Nephron progenitor cell (in vitro differentiated cells): ENCODE measurements around the gene TRAT1.
A peak's percentile ranks its signal among the peaks of the same experiment; 100 is the strongest.

Experiments
- DNase-seq: peaks from one replicate; pipeline ENCODE4 v3.0.0; 2021
- H3K27ac Mint-ChIP-seq: 2 replicates; pipeline ENCODE4 v1.8.0; 2021; ENCODE audit warnings: mild to moderate bottlenecking, moderate library complexity, mixed read lengths
- H3K27me3 Mint-ChIP-seq: 2 replicates; pipeline ENCODE4 v1.8.0; 2021; ENCODE audit warnings: mild to moderate bottlenecking, low read depth, mixed read lengths; ENCODE audit not compliant: poor library complexity
- H3K36me3 Mint-ChIP-seq: 2 replicates; pipeline ENCODE4 v1.8.0; 2021; ENCODE audit warnings: low read depth, mixed read lengths
- H3K4me1 Mint-ChIP-seq: 2 replicates; pipeline ENCODE4 v1.8.0; 2021; ENCODE audit warnings: mixed read lengths
- H3K4me3 Mint-ChIP-seq: 2 replicates; pipeline ENCODE4 v1.8.0; 2021; ENCODE audit warnings: mild to moderate bottlenecking, moderate library complexity, mixed read lengths
- H3K9me3 Mint-ChIP-seq: 2 replicates; pipeline ENCODE4 v1.8.0; 2021; ENCODE audit warnings: mild to moderate bottlenecking, moderate library complexity, mixed read lengths
- CTCF ChIP-seq: fragments of 200-600 bp; sonication (generic); IDR thresholded peaks from 2 replicates; pipeline ENCODE4 v1.5.0; 2021; ENCODE audit warnings: antibody characterized with exemption

The TRAT1 gene

GRCh38 chr3:108822123-108822897, at the start of gene TRAT1:
TRAT1 (plus strand) TSS chr3:108822786; CDS start chr3:108822928, 142 bp downstream.
- H3K9me3 Mint-ChIP-seq = no peaks in the 10 kb centered on the region
- H3K27me3 Mint-ChIP-seq = no peaks in the 10 kb centered on the region
- no peak for TF ChIP-seq CTCF
- no peaks in the 10 kb centered on the region for H3K4me1 Mint-ChIP-seq
- no peaks in the 10 kb centered on the region for H3K36me3 Mint-ChIP-seq
- DNase-seq = no peak
- H3K27ac Mint-ChIP-seq = peak within 1 kb of the TSS; percentile 15
- no peak within 1 kb of the TSS for H3K4me3 Mint-ChIP-seq

- no peak for TF ChIP-seq CTCF
- Mint-ChIP-seq H3K27me3 (no peaks in the 10 kb centered on the region), H3K27ac (no peak overlapping the region), H3K4me3 (no peak overlapping the region), H3K9me3 (no peaks in the 10 kb centered on the region), H3K4me1 (no peaks in the 10 kb centered on the region), H3K36me3 (no peaks in the 10 kb centered on the region)
- DNase-seq = no peak
Measured at GRCh38 chr3:108775649-108776048, 46.9 kb upstream of the TRAT1 start.

GRCh38 chr3:108779496-108779895, 43.1 kb upstream of the TRAT1 start:
- no peaks in the 10 kb centered on the region for H3K4me1 Mint-ChIP-seq
- H3K36me3 Mint-ChIP-seq = no peaks in the 10 kb centered on the region
- no peak overlapping the region for H3K27ac Mint-ChIP-seq
- TF ChIP-seq CTCF = no peak
- H3K9me3 Mint-ChIP-seq = no peaks in the 10 kb centered on the region
- no peak for DNase-seq
- no peak overlapping the region for H3K4me3 Mint-ChIP-seq
- H3K27me3 Mint-ChIP-seq = no peaks in the 10 kb centered on the region

- no peak for TF ChIP-seq CTCF
- no peaks in the 10 kb centered on the region for H3K4me1 Mint-ChIP-seq
- no peaks in the 10 kb centered on the region for H3K9me3 Mint-ChIP-seq
- no peaks in the 10 kb centered on the region for H3K36me3 Mint-ChIP-seq
- H3K4me3 Mint-ChIP-seq = no peak overlapping the region
- H3K27ac Mint-ChIP-seq = no peak overlapping the region
- DNase-seq = no peak
- H3K27me3 Mint-ChIP-seq = no peaks in the 10 kb centered on the region
Measured at GRCh38 chr3:108780235-108780634, 42.4 kb upstream of the TRAT1 start.

- no peaks in the 10 kb centered on the region for H3K4me1 Mint-ChIP-seq
- H3K27me3 Mint-ChIP-seq = no peaks in the 10 kb centered on the region
- TF ChIP-seq CTCF = no peak
- no peak overlapping the region for H3K27ac Mint-ChIP-seq
- H3K36me3 Mint-ChIP-seq = no peaks in the 10 kb centered on the region
- peaks cover 14% of the 10 kb centered on the region for H3K9me3 Mint-ChIP-seq
- DNase-seq = no peak
- H3K4me3 Mint-ChIP-seq = no peak overlapping the region
Measured at GRCh38 chr3:108791473-108791872, 31.1 kb upstream of the TRAT1 start.

- Mint-ChIP-seq H3K4me1 (no peaks in the 10 kb centered on the region), H3K27me3 (no peaks in the 10 kb centered on the region), H3K9me3 (no peaks in the 10 kb centered on the region), H3K4me3 (no peak overlapping the region), H3K27ac (no peak overlapping the region), H3K36me3 (no peaks in the 10 kb centered on the region)
- no peak for TF ChIP-seq CTCF
- DNase-seq = no peak
Measured at GRCh38 chr3:108804437-108804836, 18.1 kb upstream of the TRAT1 start.
